Stromal cell of bone marrow (primary cell): Measurements from ENCODE around the gene SLIT1.

Experiments
- DNase-seq: peaks from one replicate; pipeline ENCODE4 v3.0.0-alpha.2; 2012; ENCODE audit warnings: low read depth

Gene SLIT1

GRCh38 chr10:97063271-97063982 is 122.3 kb downstream of the SLIT1 start:
- no peak for DNase-seq

GRCh38 chr10:97062456-97062855 is 123.3 kb downstream of the SLIT1 start:
- no peak for DNase-seq

GRCh38 chr10:97062046-97062445 is 123.7 kb downstream of the SLIT1 start:
- DNase-seq, result no peak

- DNase-seq, result no peak
These were observed 124.3 kb downstream of the SLIT1 start for GRCh38 chr10:97061423-97061822.

- no peak for DNase-seq
These were observed 125.2 kb downstream of the SLIT1 start for GRCh38 chr10:97060441-97061084.

GRCh38 chr10:97059872-97060205 is 125.9 kb downstream of the SLIT1 start:
- DNase-seq, result no peak

- no peak for DNase-seq
These were observed 126.5 kb downstream of the SLIT1 start for GRCh38 chr10:97059006-97059871.

GRCh38 chr10:97058521-97058920 is 127.2 kb downstream of the SLIT1 start:
- DNase-seq, result no peak

GRCh38 chr10:97057491-97058235 is 128.1 kb downstream of the SLIT1 start:
- DNase-seq, result no peak

- DNase-seq, result no peak
These were observed 129.6 kb downstream of the SLIT1 start for GRCh38 chr10:97056003-97056630.

GRCh38 chr10:97053276-97053675 is 132.5 kb downstream of the SLIT1 start:
- no peak for DNase-seq

GRCh38 chr10:97050956-97051496 is 134.7 kb downstream of the SLIT1 start:
- no peak for DNase-seq

- no peak for DNase-seq
These were observed 135.5 kb downstream of the SLIT1 start for GRCh38 chr10:97050205-97050745.

GRCh38 chr10:97049670-97050069 is 136.1 kb downstream of the SLIT1 start:
- no peak for DNase-seq

GRCh38 chr10:97048649-97049427 is 136.9 kb downstream of the SLIT1 start:
- DNase-seq, result no peak

- DNase-seq, result no peak
These were observed 138.0 kb downstream of the SLIT1 start for GRCh38 chr10:97047788-97048187.

GRCh38 chr10:97047083-97047736 is 138.5 kb downstream of the SLIT1 start:
- DNase-seq, result no peak

GRCh38 chr10:97046456-97047082 is 139.2 kb downstream of the SLIT1 start:
- no peak for DNase-seq

- no peak for DNase-seq
These were observed 142.2 kb downstream of the SLIT1 start for GRCh38 chr10:97043563-97043855.
